Measurements from ENCODE around the gene GIPR. TPM values are rescaled to one million over a fixed set of nuclear protein-coding genes. Genes with fewer than 3 reads are reported as not detected.

GIPR gene
- total RNA-seq, 1 experiment from 2014 or later = 0.61 TPM

- DNase-seq = no peak
- Histone ChIP-seq H2AFZ (ENCODE audit: low read length) (no peak overlapping the region), H3K27ac (ENCODE audit: insufficient read length, low read depth, low read length) (no peak overlapping the region), H3K4me1 (ENCODE audit: insufficient read depth, low read length) (no peaks in the 10 kb centered on the region), H4K91ac (ENCODE audit: insufficient read length, low read depth, low read length) (no peak overlapping the region), H3K23ac (ENCODE audit: insufficient read length, low read depth, low read length) (no peak overlapping the region), H3K18ac (ENCODE audit: insufficient read length, low read depth, low read length) (no peak overlapping the region), H3K79me2 (ENCODE audit: insufficient read depth, low read length) (no peaks in the 10 kb centered on the region), H3K9ac (ENCODE audit: extremely low read depth, insufficient read length, low read length) (no peak overlapping the region), H4K8ac (replicated peaks; ENCODE audit: insufficient read length, low read depth, low read length) (no peak overlapping the region), H2BK120ac (ENCODE audit: low read depth, low read length, poor library complexity, severe bottlenecking) (no peak overlapping the region), H3K56ac (ENCODE audit: insufficient read length, low read depth, low read length) (no peak overlapping the region), H3K9me3 (ENCODE audit: control insufficient read depth, low read depth, low read length) (no peaks in the 10 kb centered on the region), H3K23me2 (ENCODE audit: insufficient read length, low read depth, low read length, poor library complexity, severe bottlenecking) (no peaks in the 10 kb centered on the region), H2BK12ac (ENCODE audit: insufficient read length, low read depth, low read length) (no peak overlapping the region), H3K79me1 (ENCODE audit: insufficient read depth, low read depth, low read length, poor library complexity, severe bottlenecking) (no peaks in the 10 kb centered on the region), H3K4ac (ENCODE audit: low read depth, low read length) (no peak overlapping the region), H2BK15ac (ENCODE audit: low read depth, low read length) (no peak overlapping the region), H2BK5ac (ENCODE audit: insufficient read length, low read length) (no peak overlapping the region), H3K14ac (ENCODE audit: insufficient read depth, low read length) (no peak overlapping the region), H3T11ph (ENCODE audit: low read length) (no peak overlapping the region), H3K27me3 (ENCODE audit: insufficient read depth, low read length) (no peaks in the 10 kb centered on the region), H4K5ac (ENCODE audit: insufficient read length, low read depth, low read length) (no peak overlapping the region), H2AK5ac (ENCODE audit: insufficient read length, low read length) (no peak overlapping the region), H3K4me2 (ENCODE audit: insufficient read depth, insufficient read length, low read length) (no peak overlapping the region), H4K20me1 (ENCODE audit: control insufficient read depth, insufficient read depth, insufficient read length) (no peaks in the 10 kb centered on the region), H2BK20ac (ENCODE audit: low read depth, low read length, poor library complexity, severe bottlenecking) (no peak overlapping the region)
- peaks cover 0 to 10% of the 10 kb centered on the region in 2 experiments; a peak in 1 of 4 replicates for H3K4me1 Mint-ChIP-seq
- no peak for TF ChIP-seq CTCF (conservative IDR thresholded peaks at IDR 0.05)
- H3K4me3 Mint-ChIP-seq = no peak overlapping the region
- peaks cover 7 to 42% (median 38%) of the 10 kb centered on the region in 3 experiments; a peak in 5 of 7 replicates for H3K36me3 Mint-ChIP-seq (ENCODE audit: insufficient read depth in 1 of 3, low read depth in 3 of 3)
- no peaks in the 10 kb centered on the region; the same call in 1 of the 2 replicates for H3K27me3 Mint-ChIP-seq (ENCODE audit: low read depth)
- no CpG with 5 or more reads among the region's 6 CpGs for WGBS (ENCODE audit: extremely low coverage, insufficient read length, low lambda C conversion rate)
- H3K27ac Mint-ChIP-seq = peak overlapping the region in 1 of 3 experiments; percentile 2; a peak in 1 of 7 replicates
- H3K9me3 Mint-ChIP-seq = no peaks in the 10 kb centered on the region; a peak in 1 of 5 replicates
Observed at GRCh38 chr19:45621976-45622503, 46.0 kb upstream of the GIPR start.

Data from H9 (cell line).